H1 (cell line): ENCODE results near the gene TAF11L11.
"Not testable (repeated sequence)": the region's sequence is repeated elsewhere in the genome, so short reads cannot be mapped to it uniquely, and the experiment has no call there.

Source experiments
- CBX8 ChIP-seq: fragments of 300-800, 300-1000 bp; sonication (generic); IDR thresholded peaks from 2 replicates; pipeline ENCODE4 v1.7.1; 2016; ENCODE audit warnings: low read depth, low read length, borderline replicate concordance
- CHD2 ChIP-seq: IDR thresholded peaks from 2 replicates; pipeline ENCODE4 v1.6.1; 2012; ENCODE audit warnings: low read length, improper control_type of control experiment
- CREB1 ChIP-seq: IDR thresholded peaks from 2 replicates; pipeline ENCODE4 v1.6.1; 2012; ENCODE audit warnings: inconsistent platforms
- GABPA ChIP-seq: IDR thresholded peaks from 2 replicates; pipeline ENCODE4 v1.6.1; 2011; ENCODE audit warnings: mild to moderate bottlenecking, low read length, moderate library complexity, borderline replicate concordance; ENCODE audit not compliant: insufficient read depth
- GTF2F1 ChIP-seq: IDR thresholded peaks from 2 replicates; pipeline ENCODE4 v1.6.1; 2012; ENCODE audit warnings: low read depth, low read length, improper control_type of control experiment, borderline replicate concordance
- JUN ChIP-seq: IDR thresholded peaks from 2 replicates; pipeline ENCODE4 v1.6.1; 2011; ENCODE audit warnings: low read depth, mild to moderate bottlenecking, improper control_type of control experiment, low read length
- POLR2A ChIP-seq, 2 experiments: IDR thresholded peaks; 1 replicate in 1 of 2; 2 replicates in 1 of 2; pipeline ENCODE4 v1.6.1; 2011; ENCODE audit warnings: low read depth in 2 of 2, low read length in 2 of 2, mild to moderate bottlenecking in 2 of 2; ENCODE audit errors: control extremely low read depth in 1 of 2
- POLR2AphosphoS5 ChIP-seq: IDR thresholded peaks from 2 replicates; pipeline ENCODE4 v1.6.1; 2011; ENCODE audit warnings: low read depth, low read length
- RFX5 ChIP-seq: IDR thresholded peaks from 2 replicates; pipeline ENCODE4 v1.6.1; 2011; ENCODE audit warnings: low read depth, low read length, improper control_type of control experiment, borderline replicate concordance
- TF ChIP-seq, protein P1 (sequence below), 3 experiments: IDR thresholded peaks; 1 replicate in 2 of 3; 2 replicates in 1 of 3; pipeline versions ENCODE4 v1.5.1 to v1.6.1; 2011; ENCODE audit warnings: low read length in 3 of 3, mild to moderate bottlenecking in 3 of 3, inconsistent platforms in 2 of 3, low read depth in 1 of 3, moderate library complexity in 1 of 3; ENCODE audit not compliant: insufficient read depth in 1 of 3; ENCODE audit errors: control extremely low read depth in 1 of 3

DNA sequence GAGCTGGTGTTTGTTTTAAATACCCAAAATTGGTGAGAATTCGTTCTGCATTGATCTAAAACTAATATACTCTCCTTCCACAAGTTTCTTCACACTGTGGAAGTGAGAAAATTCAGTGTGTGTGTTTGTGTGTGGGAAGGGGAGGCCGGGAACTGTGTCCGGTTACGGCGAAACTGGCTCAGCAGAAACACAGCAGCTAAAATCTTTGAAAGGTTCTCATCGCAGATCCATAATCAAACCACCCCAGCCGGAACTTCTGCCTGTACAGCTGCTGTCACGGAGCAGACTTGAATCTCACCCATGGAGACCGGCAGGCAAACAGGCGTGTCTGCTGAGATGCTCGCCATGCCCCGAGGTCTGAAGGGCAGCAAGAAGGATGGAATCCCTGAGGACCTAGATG, 27.8 kb downstream of the TAF11L11 start, which contains the start of gene TAF11L13:
- not testable (repeated sequence) for TF ChIP-seq RFX5; POLR2A (IDR thresholded peaks at IDR 0.05; ENCODE audit: control extremely low read depth in 1 of 2, low read depth in 2 of 2, low read length in 2 of 2); CHD2; CREB1; CBX8; POLR2AphosphoS5; JUN; GTF2F1; GABPA
- TF ChIP-seq, protein P1, sequence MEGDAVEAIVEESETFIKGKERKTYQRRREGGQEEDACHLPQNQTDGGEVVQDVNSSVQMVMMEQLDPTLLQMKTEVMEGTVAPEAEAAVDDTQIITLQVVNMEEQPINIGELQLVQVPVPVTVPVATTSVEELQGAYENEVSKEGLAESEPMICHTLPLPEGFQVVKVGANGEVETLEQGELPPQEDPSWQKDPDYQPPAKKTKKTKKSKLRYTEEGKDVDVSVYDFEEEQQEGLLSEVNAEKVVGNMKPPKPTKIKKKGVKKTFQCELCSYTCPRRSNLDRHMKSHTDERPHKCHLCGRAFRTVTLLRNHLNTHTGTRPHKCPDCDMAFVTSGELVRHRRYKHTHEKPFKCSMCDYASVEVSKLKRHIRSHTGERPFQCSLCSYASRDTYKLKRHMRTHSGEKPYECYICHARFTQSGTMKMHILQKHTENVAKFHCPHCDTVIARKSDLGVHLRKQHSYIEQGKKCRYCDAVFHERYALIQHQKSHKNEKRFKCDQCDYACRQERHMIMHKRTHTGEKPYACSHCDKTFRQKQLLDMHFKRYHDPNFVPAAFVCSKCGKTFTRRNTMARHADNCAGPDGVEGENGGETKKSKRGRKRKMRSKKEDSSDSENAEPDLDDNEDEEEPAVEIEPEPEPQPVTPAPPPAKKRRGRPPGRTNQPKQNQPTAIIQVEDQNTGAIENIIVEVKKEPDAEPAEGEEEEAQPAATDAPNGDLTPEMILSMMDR (IDR thresholded peaks at IDR 0.05; ENCODE audit: control extremely low read depth in 1 of 3, insufficient read depth in 1 of 3, low read depth in 1 of 3, low read length in 3 of 3), result not testable (repeated sequence)
